GM18873 (cell line): Measurements from ENCODE around the gene SPRR3.

Experiments used
- ATAC-seq: cut with Tn5 transposase; IDR thresholded peaks from one replicate; pipeline ENCODE4 v1.9.1; 2021; ENCODE audit warnings: mild to moderate bottlenecking, moderate library complexity, moderate number of reproducible peaks; ENCODE audit not compliant: unreplicated experiment, low FRiP score

The SPRR3 gene

GRCh38 chr1:153001382-153001781 is at the start of gene SPRR3:
TSS of gene SPRR3 (plus strand) at chr1:153001749. CDS start at chr1:153003021, 1,272 bp downstream.
- ATAC-seq: no peak

GRCh38 chr1:152953761-152954160 is 47.8 kb upstream of the SPRR3 start:
- no peak for ATAC-seq

GRCh38 chr1:152954436-152954835 is 47.1 kb upstream of the SPRR3 start:
- no peak for ATAC-seq

GRCh38 chr1:152957561-152957960 is 44.0 kb upstream of the SPRR3 start:
- no peak for ATAC-seq

- no peak for ATAC-seq
Observed at GRCh38 chr1:152959273-152959672, 42.3 kb upstream of the SPRR3 start.

- no peak for ATAC-seq
Observed at GRCh38 chr1:152959801-152960451, 41.6 kb upstream of the SPRR3 start.

- no peak for ATAC-seq
Observed at GRCh38 chr1:152960452-152961044, 41.0 kb upstream of the SPRR3 start.

- no peak for ATAC-seq
Observed at GRCh38 chr1:152961226-152961891, 40.2 kb upstream of the SPRR3 start.

GRCh38 chr1:152962876-152963415 is 38.6 kb upstream of the SPRR3 start:
- no peak for ATAC-seq

GRCh38 chr1:152964536-152964935 is 37.0 kb upstream of the SPRR3 start:
- ATAC-seq: no peak

- ATAC-seq: no peak
Observed at GRCh38 chr1:152965853-152966252, 35.7 kb upstream of the SPRR3 start.

- no peak for ATAC-seq
Observed at GRCh38 chr1:152967201-152967600, 34.3 kb upstream of the SPRR3 start.

GRCh38 chr1:152968248-152968647 is 33.3 kb upstream of the SPRR3 start:
- ATAC-seq: peak; percentile 80

- ATAC-seq: no peak
Observed at GRCh38 chr1:152969036-152969435, 32.5 kb upstream of the SPRR3 start.

GRCh38 chr1:152970495-152970894 is 31.1 kb upstream of the SPRR3 start, which contains the start of gene SPRR4:
TSS of gene SPRR4 (plus strand) at chr1:152970648. CDS start at chr1:152971891, 1,243 bp downstream.
- no peak for ATAC-seq

GRCh38 chr1:152972196-152972886 is 29.2 kb upstream of the SPRR3 start:
- ATAC-seq: no peak

GRCh38 chr1:152976688-152977087 is 24.9 kb upstream of the SPRR3 start:
- ATAC-seq: no peak

GRCh38 chr1:152977614-152978013 is 23.9 kb upstream of the SPRR3 start:
- ATAC-seq: no peak

GRCh38 chr1:152980676-152981075 is 20.9 kb upstream of the SPRR3 start:
- no peak for ATAC-seq

GRCh38 chr1:152981146-152981871 is 20.2 kb upstream of the SPRR3 start:
- ATAC-seq: no peak
